Breast epithelium (tissue), 3 donors: ENCODE results near the gene INHBE.

Source experiments
- POLR2AphosphoS5 ChIP-seq, 3 donors: sonication (generic); formaldehyde crosslinking; IDR thresholded peaks; one replicate each; pipeline ENCODE4 v1.6.1; 2017; ENCODE audit warnings: antibody characterized with exemption in 3 of 3
- TF ChIP-seq, protein P1 (sequence below), 3 donors: fragments of 450-650 bp; IDR thresholded peaks; one replicate each; pipeline ENCODE4 v1.5.1; 2016 to 2017; ENCODE audit warnings: antibody characterized with exemption in 3 of 3, mild to moderate bottlenecking in 3 of 3, moderate library complexity in 3 of 3

DNA sequence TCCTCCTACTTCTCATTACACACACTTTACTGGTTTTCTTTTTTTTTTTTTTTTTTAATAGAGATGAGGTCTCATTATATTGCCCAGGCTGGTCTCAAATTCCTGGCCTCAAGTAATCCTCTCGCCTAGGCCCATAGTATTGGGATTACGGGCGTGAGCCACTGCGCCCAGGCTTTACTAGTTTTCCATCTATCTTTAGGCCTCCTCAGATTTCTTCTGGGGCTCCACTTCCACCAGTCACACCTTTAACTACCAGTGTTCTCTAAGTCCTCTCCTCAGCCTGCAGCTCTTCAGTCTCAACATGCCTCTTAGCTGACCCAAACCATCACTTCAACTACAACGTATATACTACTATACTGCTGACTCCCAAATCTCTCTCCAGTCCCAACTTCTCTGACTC is 34.6 kb upstream of the INHBE start:
- TF ChIP-seq, protein P1, sequence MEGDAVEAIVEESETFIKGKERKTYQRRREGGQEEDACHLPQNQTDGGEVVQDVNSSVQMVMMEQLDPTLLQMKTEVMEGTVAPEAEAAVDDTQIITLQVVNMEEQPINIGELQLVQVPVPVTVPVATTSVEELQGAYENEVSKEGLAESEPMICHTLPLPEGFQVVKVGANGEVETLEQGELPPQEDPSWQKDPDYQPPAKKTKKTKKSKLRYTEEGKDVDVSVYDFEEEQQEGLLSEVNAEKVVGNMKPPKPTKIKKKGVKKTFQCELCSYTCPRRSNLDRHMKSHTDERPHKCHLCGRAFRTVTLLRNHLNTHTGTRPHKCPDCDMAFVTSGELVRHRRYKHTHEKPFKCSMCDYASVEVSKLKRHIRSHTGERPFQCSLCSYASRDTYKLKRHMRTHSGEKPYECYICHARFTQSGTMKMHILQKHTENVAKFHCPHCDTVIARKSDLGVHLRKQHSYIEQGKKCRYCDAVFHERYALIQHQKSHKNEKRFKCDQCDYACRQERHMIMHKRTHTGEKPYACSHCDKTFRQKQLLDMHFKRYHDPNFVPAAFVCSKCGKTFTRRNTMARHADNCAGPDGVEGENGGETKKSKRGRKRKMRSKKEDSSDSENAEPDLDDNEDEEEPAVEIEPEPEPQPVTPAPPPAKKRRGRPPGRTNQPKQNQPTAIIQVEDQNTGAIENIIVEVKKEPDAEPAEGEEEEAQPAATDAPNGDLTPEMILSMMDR (IDR thresholded peaks at IDR 0.05), result no peak
- TF ChIP-seq POLR2AphosphoS5 (IDR thresholded peaks at IDR 0.05), result no peak
